ENCODE results near the gene CCDC112.
A peak's percentile ranks its signal among the peaks of the same experiment; 100 is the strongest.

GRCh38 chr5:115246361-115246991, 50.0 kb downstream of the CCDC112 start:
- TF ChIP-seq, protein P1, sequence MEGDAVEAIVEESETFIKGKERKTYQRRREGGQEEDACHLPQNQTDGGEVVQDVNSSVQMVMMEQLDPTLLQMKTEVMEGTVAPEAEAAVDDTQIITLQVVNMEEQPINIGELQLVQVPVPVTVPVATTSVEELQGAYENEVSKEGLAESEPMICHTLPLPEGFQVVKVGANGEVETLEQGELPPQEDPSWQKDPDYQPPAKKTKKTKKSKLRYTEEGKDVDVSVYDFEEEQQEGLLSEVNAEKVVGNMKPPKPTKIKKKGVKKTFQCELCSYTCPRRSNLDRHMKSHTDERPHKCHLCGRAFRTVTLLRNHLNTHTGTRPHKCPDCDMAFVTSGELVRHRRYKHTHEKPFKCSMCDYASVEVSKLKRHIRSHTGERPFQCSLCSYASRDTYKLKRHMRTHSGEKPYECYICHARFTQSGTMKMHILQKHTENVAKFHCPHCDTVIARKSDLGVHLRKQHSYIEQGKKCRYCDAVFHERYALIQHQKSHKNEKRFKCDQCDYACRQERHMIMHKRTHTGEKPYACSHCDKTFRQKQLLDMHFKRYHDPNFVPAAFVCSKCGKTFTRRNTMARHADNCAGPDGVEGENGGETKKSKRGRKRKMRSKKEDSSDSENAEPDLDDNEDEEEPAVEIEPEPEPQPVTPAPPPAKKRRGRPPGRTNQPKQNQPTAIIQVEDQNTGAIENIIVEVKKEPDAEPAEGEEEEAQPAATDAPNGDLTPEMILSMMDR (IDR thresholded peaks at IDR 0.05) = peak; percentile 13 to 89 (median 81)
- TF ChIP-seq POLR2A (IDR thresholded peaks at IDR 0.05) = no peak
